Adrenal gland (tissue), 12 donors: ENCODE results near the gene SPATA18. TPM values are rescaled to one million over a fixed set of nuclear protein-coding genes. Genes with fewer than 3 reads are reported as not detected.
"Not testable (repeated sequence)": the region's sequence is repeated elsewhere in the genome, so short reads cannot be mapped to it uniquely, and the experiment has no call there.

Experiments used
- DNase-seq, 7 donors: peaks; one replicate each; pipeline ENCODE4 v3.0.0-alpha.2; 2019 to 2020
- H3K27ac ChIP-seq, 5 donors: fragments of 200-600 bp; sonication (generic) in 4 of 5; 1 replicate in 3 of 5; 2 replicates in 2 of 5; pipeline versions ENCODE4 v1.5.1 to v1.8.0; 2016 to 2020; ENCODE audit warnings: mild to moderate bottlenecking in 1 of 5
- H3K27me3 ChIP-seq: fragments of 200-600 bp; 2 replicates; pipeline ENCODE4 v1.8.0; 2021
- H3K36me3 ChIP-seq, 2 donors: fragments of 200-600 bp; replicated peaks in 1 of 2; 1 replicate in 1 of 2; 2 replicates in 1 of 2; pipeline versions ENCODE4 v1.5.1 to v1.8.0; 2018 to 2022
- H3K4me1 ChIP-seq, 2 donors: fragments of 200-600 bp; replicated peaks in 1 of 2; 1 replicate in 1 of 2; 2 replicates in 1 of 2; pipeline versions ENCODE4 v1.5.1 to v1.8.0; 2018 to 2021
- H3K4me3 ChIP-seq, 4 donors: fragments of 200-600 bp; sonication (generic) in 3 of 4; one replicate each; pipeline ENCODE4 v1.5.1; 2016 to 2018
- H3K9me3 ChIP-seq, 3 donors: fragments of 200-600 bp; sonication (generic) in 1 of 3; replicated peaks in 1 of 3; 1 replicate in 2 of 3; 2 replicates in 1 of 3; pipeline versions ENCODE4 v1.5.1 to v1.8.0; 2016 to 2021
- POLR2A ChIP-seq, 2 donors: fragments of 450-650 bp; IDR thresholded peaks; one replicate each; pipeline ENCODE4 v1.6.1; 2017; ENCODE audit warnings: antibody characterized with exemption in 2 of 2, mild to moderate bottlenecking in 2 of 2, moderate library complexity in 1 of 2
- WGBS, 4 donors: extraction: QIAGEN DNeasy Blood & Tissue Kit in 2 of 4; methylation state at CpG; one replicate each; pipeline versions ENCODE4 v1.1.5 to v1.1.7; 2013 to 2017; 5-methylcytosine and 5-hydroxymethylcytosine counted together
- intact Hi-C, 2 donors: fragments of 100-400 bp; cut with DNase I; formaldehyde crosslinking; loops; one replicate each; pipeline versions ENCODE4 v1.14.1 to v1.15.0; 2022 to 2023
- polyA plus RNA-seq, 3 donors: library from polyadenylated mRNA; stranded (reverse); fragments of 200-250 nt in 2 of 3; fragments of 350-450 nt in 1 of 3; fragmentation: Illumina TruSeq in 1 of 3; extraction: RNeasy Lipid Tissue Mini Kit (QIAGEN cat#74804) in 1 of 3; gene quantifications; one replicate each; pipeline ENCODE4 v1.2.3, GENCODE V29; 2013 to 2014
- total RNA-seq, 9 donors: library from RNA; depleted of rRNA in 4 of 9; stranded (reverse); fragments of >200 nt in 4 of 9; fragments of 120-200 nt in 1 of 9; fragmentation: NEBNext Ultra II Directional in 1 of 9; extraction: Animal tissue kit (Norgen Biotek cat#: 25700) in 1 of 9; gene quantifications; one replicate each; pipeline versions ENCODE4 v1.1.0 to v1.2.4, GENCODE V29; 2013 to 2023
- TF ChIP-seq, protein P1 (sequence below), 6 experiments: fragments of 450-650 bp in 4 of 6; fragments of 200-600 bp in 2 of 6; sonication (generic) in 1 of 6; IDR thresholded peaks; 1 replicate in 5 of 6; 2 replicates in 1 of 6; pipeline versions ENCODE4 v1.5.1 to v1.8.0; 2016 to 2021; ENCODE audit warnings: antibody characterized with exemption in 6 of 6, mild to moderate bottlenecking in 2 of 6, moderate library complexity in 1 of 6
- donor health status: healthy with polysubstance abuse.
- donor health status: Bipolar disorder and iron deficiency.
- donor health status: DM: yes; HTN: yes; CAD: no.
- donor health status: DM: no; HTN: no; CAD: no.
- donor health status: DM: no; HTN: no; CAD: no.
- donor health status: DM: yes; HTN: yes; CAD: no.

SPATA18 gene
- total and polyA plus RNA-seq, 12 donors, result 1.2 to 29.2 (median 10.2) TPM

GRCh38 chr4:52076731-52077130, 25.6 kb downstream of the SPATA18 start:
- no peaks in the 10 kb centered on the region for H3K27me3 ChIP-seq
- TF ChIP-seq POLR2A (IDR thresholded peaks at IDR 0.05), result no peak
- TF ChIP-seq, protein P1, sequence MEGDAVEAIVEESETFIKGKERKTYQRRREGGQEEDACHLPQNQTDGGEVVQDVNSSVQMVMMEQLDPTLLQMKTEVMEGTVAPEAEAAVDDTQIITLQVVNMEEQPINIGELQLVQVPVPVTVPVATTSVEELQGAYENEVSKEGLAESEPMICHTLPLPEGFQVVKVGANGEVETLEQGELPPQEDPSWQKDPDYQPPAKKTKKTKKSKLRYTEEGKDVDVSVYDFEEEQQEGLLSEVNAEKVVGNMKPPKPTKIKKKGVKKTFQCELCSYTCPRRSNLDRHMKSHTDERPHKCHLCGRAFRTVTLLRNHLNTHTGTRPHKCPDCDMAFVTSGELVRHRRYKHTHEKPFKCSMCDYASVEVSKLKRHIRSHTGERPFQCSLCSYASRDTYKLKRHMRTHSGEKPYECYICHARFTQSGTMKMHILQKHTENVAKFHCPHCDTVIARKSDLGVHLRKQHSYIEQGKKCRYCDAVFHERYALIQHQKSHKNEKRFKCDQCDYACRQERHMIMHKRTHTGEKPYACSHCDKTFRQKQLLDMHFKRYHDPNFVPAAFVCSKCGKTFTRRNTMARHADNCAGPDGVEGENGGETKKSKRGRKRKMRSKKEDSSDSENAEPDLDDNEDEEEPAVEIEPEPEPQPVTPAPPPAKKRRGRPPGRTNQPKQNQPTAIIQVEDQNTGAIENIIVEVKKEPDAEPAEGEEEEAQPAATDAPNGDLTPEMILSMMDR (IDR thresholded peaks at IDR 0.05), result no peak
- intact Hi-C loops, result no loop called here
- no peak overlapping the region for H3K4me3 ChIP-seq
- no peaks in the 10 kb centered on the region for H3K4me1 ChIP-seq
- H3K9me3 ChIP-seq, result no peaks in the 10 kb centered on the region
- no peak overlapping the region for H3K27ac ChIP-seq
- DNase-seq, result peak in 4 of 7 donors; percentile 5 to 23 (median 14)
- no peaks in the 10 kb centered on the region for H3K36me3 ChIP-seq
- 11 to 22% (median 15%) methylated on average over 19 to 26 of the region's 26 CpGs for WGBS, 4 donors

GRCh38 chr4:52079659-52080058, 28.6 kb downstream of the SPATA18 start:
- H3K36me3 ChIP-seq, result no peaks in the 10 kb centered on the region
- H3K27ac ChIP-seq, result no peak overlapping the region
- no peaks in the 10 kb centered on the region for H3K9me3 ChIP-seq
- DNase-seq, result no peak
- intact Hi-C loops, result no loop called here
- TF ChIP-seq, protein P1 (IDR thresholded peaks at IDR 0.05), result no peak
- no peak for TF ChIP-seq POLR2A (IDR thresholded peaks at IDR 0.05)
- no peak overlapping the region for H3K4me3 ChIP-seq
- H3K4me1 ChIP-seq, result no peaks in the 10 kb centered on the region
- 65 to 73% (median 67%) methylated on average over 2 of the region's 2 CpGs for WGBS, 4 donors
- no peaks in the 10 kb centered on the region for H3K27me3 ChIP-seq

- TF ChIP-seq, protein P1 (IDR thresholded peaks at IDR 0.05), result no peak
- TF ChIP-seq POLR2A (IDR thresholded peaks at IDR 0.05), result no peak
- Histone ChIP-seq H3K4me1 (no peaks in the 10 kb centered on the region), H3K9me3 (no peaks in the 10 kb centered on the region), H3K27ac (no peak overlapping the region), H3K36me3 (no peaks in the 10 kb centered on the region), H3K27me3 (no peaks in the 10 kb centered on the region), H3K4me3 (no peak overlapping the region)
- no peak for DNase-seq
- intact Hi-C loops, result no loop called here
Observed at GRCh38 chr4:52081216-52081615, 30.1 kb downstream of the SPATA18 start.

DNA sequence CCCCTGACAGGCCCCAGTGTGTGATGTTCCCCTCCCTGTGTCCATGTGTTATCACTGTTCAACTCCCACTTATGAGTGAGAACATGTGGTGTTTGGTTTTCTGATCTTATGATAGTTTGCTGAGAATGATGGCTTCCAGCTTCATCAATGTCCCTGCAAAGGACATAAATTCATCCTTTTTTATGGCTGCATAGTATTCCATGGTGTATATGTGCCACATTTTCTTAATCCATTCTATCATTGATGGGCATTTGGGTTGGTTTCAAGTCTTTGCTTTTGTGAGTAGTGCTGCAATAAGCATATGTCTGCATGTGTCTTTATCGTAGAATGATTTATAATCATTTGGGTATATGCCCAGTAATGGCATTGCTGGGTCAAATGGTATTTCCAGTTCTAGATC, 35.3 kb downstream of the SPATA18 start:
- H3K4me3 ChIP-seq, H3K4me1 ChIP-seq, H3K27me3 ChIP-seq, DNase-seq, H3K27ac ChIP-seq, H3K9me3 ChIP-seq, H3K36me3 ChIP-seq, intact Hi-C loops: not testable (repeated sequence)
- WGBS, 4 donors, result 71 to 83% (median 76%) methylated on average over 1 of the region's 1 CpG

GRCh38 chr4:52091801-52092200, 40.7 kb downstream of the SPATA18 start:
- H3K36me3 ChIP-seq, result no peaks in the 10 kb centered on the region
- no peak overlapping the region for H3K27ac ChIP-seq
- DNase-seq, result no peak
- no peaks in the 10 kb centered on the region for H3K9me3 ChIP-seq
- no peaks in the 10 kb centered on the region for H3K4me1 ChIP-seq
- H3K27me3 ChIP-seq, result no peaks in the 10 kb centered on the region
- intact Hi-C loops, result no loop called here
- WGBS, 4 donors, result 55 to 86% (median 65%) methylated on average over 5 of the region's 5 CpGs
- no peak for TF ChIP-seq POLR2A (IDR thresholded peaks at IDR 0.05)
- TF ChIP-seq, protein P1 (IDR thresholded peaks at IDR 0.05), result no peak
- no peak overlapping the region for H3K4me3 ChIP-seq
